H1 (cell line): Measurements from ENCODE around the gene WFDC8. TPM values are rescaled to one million over a fixed set of nuclear protein-coding genes. Genes with fewer than 3 reads are reported as not detected.

Experiments
- CHD7 ChIP-seq: fragments of 300-600 bp; sonication (generic); IDR thresholded peaks from 2 replicates; pipeline ENCODE4 v1.7.1; 2012; ENCODE audit warnings: low read length, moderate library complexity, mild to moderate bottlenecking, inconsistent platforms; ENCODE audit not compliant: insufficient replicate concordance
- MAX ChIP-seq: IDR thresholded peaks from 2 replicates; pipeline ENCODE4 v1.6.1; 2012; ENCODE audit warnings: inconsistent platforms
- polyA plus RNA-seq, 7 experiments: library from polyadenylated mRNA; depleted of rRNA in 3 of 7; stranded (reverse) in 5 of 7; unstranded in 2 of 7; fragments of >200 nt in 5 of 7; fragments of 200-250 nt in 2 of 7; gene quantifications; 1 replicate in 5 of 7; 2 replicates in 1 of 7; 4 replicates in 1 of 7; pipeline versions ENCODE4 v1.2.1 to v1.2.3, GENCODE V29; 2011 to 2013; ENCODE audit warnings: missing spikeins in 2 of 7, mixed read lengths in 2 of 7
- total RNA-seq: library from RNA; stranded (reverse); fragmentation: NEBNext Ultra II Directional; extraction: Animal tissue kit (Norgen Biotek cat#: 25700); gene quantifications from 2 replicates; pipeline ENCODE4 v1.2.1, GENCODE V29; 2021

Gene WFDC8
- total and polyA plus RNA-seq, 2 of the 8 experiments (the other 6 are each of a cell fraction or from before 2014, with no cell fraction given), result not detected

GRCh38 chr20:45579184-45579583 is at the start of gene WFDC8 (continued):
- no peak for TF ChIP-seq MAX
- no peak for TF ChIP-seq CHD7
